CD4-positive, alpha-beta T cell treated with Interleukin-4 for 1 hour (primary cell): Measurements from ENCODE around the gene C11orf58.

ENCODE experiments used
- DNase-seq, 2 donors: peaks; one replicate each; pipeline ENCODE4 v3.0.0-alpha.2; 2020 to 2022

Gene C11orf58

GRCh38 chr11:16805938-16806337 lies 67.5 kb downstream of the C11orf58 start:
- DNase-seq = no peak

DNA sequence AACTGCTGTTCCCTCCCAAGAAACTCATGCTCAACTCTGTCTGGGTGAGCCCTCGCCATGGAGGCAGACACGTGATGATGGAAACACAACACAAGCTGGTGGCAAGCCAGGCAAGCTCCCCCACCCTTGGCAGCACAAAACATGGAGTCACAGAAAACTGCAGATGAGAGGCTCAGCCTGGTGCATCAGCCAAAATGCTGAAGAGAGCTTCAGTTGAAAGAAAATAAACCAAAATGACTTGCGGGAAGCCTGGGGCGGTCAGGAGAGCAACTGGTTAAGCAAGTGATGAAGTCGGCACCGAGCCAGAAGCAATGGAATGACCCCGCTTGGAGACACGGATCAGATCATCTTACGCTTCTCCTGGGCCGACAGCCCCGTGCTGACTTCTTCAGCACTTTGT lies 68.3 kb downstream of the C11orf58 start:
- no peak for DNase-seq

GRCh38 chr11:16807306-16807705 lies 68.9 kb downstream of the C11orf58 start:
- DNase-seq = peak in 1 of 2 donors; percentile 20
